GM12891 (cell line): ENCODE data around the gene BABAM2.

Source experiments
- PAX5 ChIP-seq: IDR thresholded peaks from 2 replicates; pipeline ENCODE4 v1.6.1; 2011; ENCODE audit warnings: low read length, moderate library complexity, mild to moderate bottlenecking; ENCODE audit not compliant: insufficient read depth, severe bottlenecking
- POLR2A ChIP-seq: IDR thresholded peaks from 2 replicates; pipeline ENCODE4 v1.6.1; 2011; ENCODE audit warnings: low read depth, low read length, control low read depth
- POLR2AphosphoS5 ChIP-seq: IDR thresholded peaks from 2 replicates; pipeline ENCODE4 v1.6.1; 2011; ENCODE audit warnings: low read depth, low read length, control low read depth
- POU2F2 ChIP-seq: IDR thresholded peaks from 2 replicates; pipeline ENCODE4 v1.6.1; 2011; ENCODE audit warnings: low read depth, mild to moderate bottlenecking, control low read depth, low read length, moderate library complexity
- SPI1 ChIP-seq: IDR thresholded peaks from 2 replicates; pipeline ENCODE4 v1.6.1; 2011; ENCODE audit warnings: low read depth, low read length, control low read depth
- TAF1 ChIP-seq: IDR thresholded peaks from 2 replicates; pipeline ENCODE4 v1.6.1; 2011; ENCODE audit warnings: low read depth, low read length, control low read depth

- TF ChIP-seq POLR2A (no peak), POLR2AphosphoS5 (no peak), TAF1 (no peak), SPI1 (no peak), POU2F2 (no peak), PAX5 (no peak)
These were observed 438.7 kb downstream of the BABAM2 start for GRCh38 chr2:28329184-28329583.
